Ascending aorta (tissue), 2 donors: ENCODE results near the gene L3HYPDH. TPM values are rescaled to one million over a fixed set of nuclear protein-coding genes. Genes with fewer than 3 reads are reported as not detected.
"Not testable (repeated sequence)": the region's sequence is repeated elsewhere in the genome, so short reads cannot be mapped to it uniquely, and the experiment has no call there.

Experiments used
- DNase-seq, 2 donors: peaks; one replicate each; pipeline ENCODE4 v3.0.0-alpha.2; 2019; ENCODE audit warnings: low spot score in 2 of 2
- H3K27ac ChIP-seq, 2 donors: fragments of 200-600 bp; sonication (generic); one replicate each; pipeline ENCODE4 v1.5.1; 2016 to 2017; ENCODE audit warnings: mild to moderate bottlenecking in 1 of 2
- H3K27me3 ChIP-seq: fragments of 200-600 bp; sonication (generic); one replicate; pipeline ENCODE4 v1.5.1; 2017
- H3K36me3 ChIP-seq, 2 donors: fragments of 200-600 bp; sonication (generic); one replicate each; pipeline ENCODE4 v1.5.1; 2016
- H3K4me1 ChIP-seq, 2 donors: fragments of 200-600 bp; sonication (generic); one replicate each; pipeline ENCODE4 v1.5.1; 2016 to 2017; ENCODE audit warnings: mild to moderate bottlenecking in 1 of 2
- H3K4me3 ChIP-seq, 2 donors: fragments of 200-600 bp; sonication (generic); one replicate each; pipeline ENCODE4 v1.5.1; 2016 to 2017; ENCODE audit warnings: mild to moderate bottlenecking in 1 of 2
- H3K9me3 ChIP-seq, 2 donors: fragments of 200-600 bp; sonication (generic); one replicate each; pipeline ENCODE4 v1.5.1; 2016
- CTCF ChIP-seq, 3 experiments: fragments of 200-600 bp in 2 of 3; fragments of 450-650 bp in 1 of 3; sonication (generic) in 2 of 3; IDR thresholded peaks; one replicate each; pipeline ENCODE4 v1.5.1; 2016 to 2019; ENCODE audit warnings: antibody characterized with exemption in 3 of 3, mild to moderate bottlenecking in 1 of 3, moderate library complexity in 1 of 3
- intact Hi-C: fragments of 100-400 bp; cut with DNase I; formaldehyde crosslinking; loops from one replicate; pipeline ENCODE4 v1.15.1; 2023
- total RNA-seq: library from RNA; depleted of rRNA; stranded (reverse); fragments of >200 nt; gene quantifications from one replicate; pipeline ENCODE4 v1.1.0, GENCODE V29; 2016

Gene L3HYPDH
- total RNA-seq, 1 donor from 2014 or later: 35.0 TPM

- Histone ChIP-seq H3K4me1 (peaks cover 0 to 14% of the 10 kb centered on the region in 2 donors), H3K27ac (no peak overlapping the region), H3K4me3 (no peak overlapping the region), H3K36me3 (no peaks in the 10 kb centered on the region), H3K27me3 (no peaks in the 10 kb centered on the region), H3K9me3 (no peaks in the 10 kb centered on the region)
- no peak for DNase-seq
- intact Hi-C loops: no loop called here
- TF ChIP-seq CTCF (IDR thresholded peaks at IDR 0.05): no peak
Measured at GRCh38 chr14:59458486-59458885, 25.7 kb downstream of the L3HYPDH start.

GRCh38 chr14:59455411-59455810 lies 28.8 kb downstream of the L3HYPDH start:
- Histone ChIP-seq H3K36me3 (no peaks in the 10 kb centered on the region), H3K4me1 (peaks cover 0 to 14% of the 10 kb centered on the region in 2 donors), H3K27me3 (no peaks in the 10 kb centered on the region), H3K27ac (peak overlapping the region; percentile 76 to 89), H3K9me3 (no peaks in the 10 kb centered on the region), H3K4me3 (no peak overlapping the region)
- TF ChIP-seq CTCF (IDR thresholded peaks at IDR 0.05): no peak
- DNase-seq: no peak
- intact Hi-C loops: no loop called here

GRCh38 chr14:59454139-59454538 lies 30.1 kb downstream of the L3HYPDH start:
- peak overlapping the region; percentile 80 to 89 for H3K27ac ChIP-seq
- intact Hi-C loops: no loop called here
- DNase-seq: peak; percentile 36 to 83

GRCh38 chr14:59451849-59452248 lies 32.4 kb downstream of the L3HYPDH start:
- intact Hi-C loops: no loop called here
- no peaks in the 10 kb centered on the region for H3K9me3 ChIP-seq
- peaks cover 0 to 14% of the 10 kb centered on the region in 2 donors for H3K4me1 ChIP-seq
- no peak for DNase-seq
- H3K27me3 ChIP-seq: no peaks in the 10 kb centered on the region
- no peaks in the 10 kb centered on the region for H3K36me3 ChIP-seq
- no peak for TF ChIP-seq CTCF (IDR thresholded peaks at IDR 0.05)
- H3K4me3 ChIP-seq: no peak overlapping the region
- no peak overlapping the region for H3K27ac ChIP-seq

More at GRCh38 chr14:59454139-59454538, 30.1 kb downstream of the L3HYPDH start:
- Histone ChIP-seq H3K36me3 (no peaks in the 10 kb centered on the region), H3K4me3 (no peak overlapping the region), H3K9me3 (no peaks in the 10 kb centered on the region), H3K27me3 (no peaks in the 10 kb centered on the region), H3K4me1 (peaks cover 0 to 14% of the 10 kb centered on the region in 2 donors)
- TF ChIP-seq CTCF (IDR thresholded peaks at IDR 0.05): no peak

GRCh38 chr14:59450716-59451115 lies 33.5 kb downstream of the L3HYPDH start:
- no peak for DNase-seq
- H3K27me3 ChIP-seq: no peaks in the 10 kb centered on the region
- intact Hi-C loops: no loop called here

GRCh38 chr14:59448673-59449072 lies 35.5 kb downstream of the L3HYPDH start:
- H3K27me3 ChIP-seq, DNase-seq, H3K36me3 ChIP-seq, H3K4me3 ChIP-seq, H3K9me3 ChIP-seq, intact Hi-C loops, H3K4me1 ChIP-seq, H3K27ac ChIP-seq: not testable (repeated sequence)

More at GRCh38 chr14:59450716-59451115, 33.5 kb downstream of the L3HYPDH start:
- Histone ChIP-seq H3K4me1 (peaks cover 0 to 14% of the 10 kb centered on the region in 2 donors), H3K27ac (no peak overlapping the region), H3K9me3 (no peaks in the 10 kb centered on the region), H3K4me3 (no peak overlapping the region), H3K36me3 (no peaks in the 10 kb centered on the region)
- no peak for TF ChIP-seq CTCF (IDR thresholded peaks at IDR 0.05)
